ENCODE measurements around the gene PDE6B.

- no peak for TF ChIP-seq CTCF (conservative IDR thresholded peaks at IDR 0.05; ENCODE audit: low read length)
- TF ChIP-seq EZH2phosphoT487 (IDR thresholded peaks at IDR 0.05; ENCODE audit: borderline replicate concordance, low read depth, low read length): no peak
Measured at GRCh38 chr4:587671-588350, 37.6 kb upstream of the PDE6B start.
